Measurements from ENCODE around the gene TANK. TPM values are rescaled to one million over a fixed set of nuclear protein-coding genes. Genes with fewer than 3 reads are reported as not detected.

TANK gene
- total and polyA plus RNA-seq, 2 of the 13 experiments (the other 11 are each of a cell fraction or from before 2014, with no cell fraction given): 66.9 to 96.1 TPM

GRCh38 chr2:161159456-161160225, 587 bp upstream of the TANK start (continued):
- TF ChIP-seq PAXIP1 (CRISPR knock-in tag; conservative IDR thresholded peaks at IDR 0.05): peak; percentile 93
- TF ChIP-seq HOXA9 (CRISPR knock-in tag; IDR thresholded peaks at IDR 0.05; ENCODE audit: borderline replicate concordance): no peak; the same call in 1 of the 2 replicates
- no peak; the same call in 1 of the 2 replicates for TF ChIP-seq HMG20A (CRISPR knock-in tag; IDR thresholded peaks at IDR 0.05; ENCODE audit: borderline replicate concordance)
- peak; percentile 37; the same call in 1 of the 2 replicates for TF ChIP-seq MEF2D (CRISPR knock-in tag; IDR thresholded peaks at IDR 0.05)
- TF ChIP-seq EED (CRISPR knock-in tag; IDR thresholded peaks at IDR 0.05): no peak
- TF ChIP-seq ZBTB14 (CRISPR knock-in tag; IDR thresholded peaks at IDR 0.05): no peak
- TF ChIP-seq ESRRA (CRISPR knock-in tag; IDR thresholded peaks at IDR 0.05; ENCODE audit: low read depth): no peak
- TF ChIP-seq NFIC (IDR thresholded peaks at IDR 0.05; ENCODE audit: low read length): peak; percentile 71
- no peak for TF ChIP-seq ZNF570 (CRISPR knock-in tag; IDR thresholded peaks at IDR 0.05; ENCODE audit: borderline replicate concordance)
- TF ChIP-seq ZBTB40 (IDR thresholded peaks at IDR 0.05): no peak
- TF ChIP-seq ZBTB40 (CRISPR knock-in tag; IDR thresholded peaks at IDR 0.05): no peak
- no peak for TF ChIP-seq ZNF280B (CRISPR knock-in tag; IDR thresholded peaks at IDR 0.05; ENCODE audit: borderline replicate concordance)

All from HepG2 (cell line).